ENCODE measurements around the gene FOXL2NB. TPM values are rescaled to one million over a fixed set of nuclear protein-coding genes. Genes with fewer than 3 reads are reported as not detected.

FOXL2NB gene
- polyA plus RNA-seq, 1 experiment = 0.13 TPM

DNA sequence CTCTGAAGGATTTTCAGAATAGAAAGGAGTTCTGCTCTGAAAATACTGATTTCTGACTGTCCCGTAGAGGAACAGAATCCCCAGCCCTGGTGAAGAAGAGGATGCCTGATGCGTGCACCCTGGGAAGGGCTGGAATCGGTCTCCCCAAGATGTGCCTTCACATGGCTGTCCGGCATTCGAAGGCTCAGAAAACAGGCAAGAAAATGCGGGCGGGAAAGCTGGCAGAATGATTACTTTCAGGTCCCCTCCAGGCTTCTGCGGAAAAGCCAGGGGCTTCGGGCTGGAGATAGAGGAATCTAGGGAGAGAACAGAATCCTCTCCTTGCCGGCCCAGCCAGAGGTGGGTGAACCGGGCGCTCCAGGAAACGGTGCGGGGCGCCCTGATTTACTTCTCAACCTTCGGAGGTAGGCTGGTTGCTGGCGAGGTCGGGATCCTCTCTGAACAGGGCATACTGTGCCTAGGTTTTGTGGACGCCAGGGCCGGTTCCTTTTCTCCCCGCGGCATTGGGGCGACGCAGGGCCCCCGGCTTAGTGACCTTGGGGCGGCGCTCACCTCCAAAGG lies 2.5 kb downstream of the FOXL2NB start:
- CTCF ChIA-PET = interaction anchor here (1.1 to 2.6 kb wide), 3 partner anchors 9 to 355 kb away, joined by 3 to 12 read pairs (median 3); partner anchors contain the start of gene CEP70
- Histone ChIP-seq H3K27me3 (ENCODE audit: control insufficient read depth, insufficient read depth, low read length) (peaks cover 52% of the 10 kb centered on the region), H3K36me3 (ENCODE audit: control insufficient read depth, insufficient read depth, low read length) (no peaks in the 10 kb centered on the region), H3K4me3 (ENCODE audit: low read depth, low read length) (no peak overlapping the region)
- POLR2A ChIA-PET = no interaction called here
- no peak for DNase-seq (ENCODE audit: low read depth)
- TF ChIP-seq, protein P1, sequence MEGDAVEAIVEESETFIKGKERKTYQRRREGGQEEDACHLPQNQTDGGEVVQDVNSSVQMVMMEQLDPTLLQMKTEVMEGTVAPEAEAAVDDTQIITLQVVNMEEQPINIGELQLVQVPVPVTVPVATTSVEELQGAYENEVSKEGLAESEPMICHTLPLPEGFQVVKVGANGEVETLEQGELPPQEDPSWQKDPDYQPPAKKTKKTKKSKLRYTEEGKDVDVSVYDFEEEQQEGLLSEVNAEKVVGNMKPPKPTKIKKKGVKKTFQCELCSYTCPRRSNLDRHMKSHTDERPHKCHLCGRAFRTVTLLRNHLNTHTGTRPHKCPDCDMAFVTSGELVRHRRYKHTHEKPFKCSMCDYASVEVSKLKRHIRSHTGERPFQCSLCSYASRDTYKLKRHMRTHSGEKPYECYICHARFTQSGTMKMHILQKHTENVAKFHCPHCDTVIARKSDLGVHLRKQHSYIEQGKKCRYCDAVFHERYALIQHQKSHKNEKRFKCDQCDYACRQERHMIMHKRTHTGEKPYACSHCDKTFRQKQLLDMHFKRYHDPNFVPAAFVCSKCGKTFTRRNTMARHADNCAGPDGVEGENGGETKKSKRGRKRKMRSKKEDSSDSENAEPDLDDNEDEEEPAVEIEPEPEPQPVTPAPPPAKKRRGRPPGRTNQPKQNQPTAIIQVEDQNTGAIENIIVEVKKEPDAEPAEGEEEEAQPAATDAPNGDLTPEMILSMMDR (IDR thresholded peaks at IDR 0.05; ENCODE audit: insufficient read depth, low read depth, low read length) = no peak

DNA sequence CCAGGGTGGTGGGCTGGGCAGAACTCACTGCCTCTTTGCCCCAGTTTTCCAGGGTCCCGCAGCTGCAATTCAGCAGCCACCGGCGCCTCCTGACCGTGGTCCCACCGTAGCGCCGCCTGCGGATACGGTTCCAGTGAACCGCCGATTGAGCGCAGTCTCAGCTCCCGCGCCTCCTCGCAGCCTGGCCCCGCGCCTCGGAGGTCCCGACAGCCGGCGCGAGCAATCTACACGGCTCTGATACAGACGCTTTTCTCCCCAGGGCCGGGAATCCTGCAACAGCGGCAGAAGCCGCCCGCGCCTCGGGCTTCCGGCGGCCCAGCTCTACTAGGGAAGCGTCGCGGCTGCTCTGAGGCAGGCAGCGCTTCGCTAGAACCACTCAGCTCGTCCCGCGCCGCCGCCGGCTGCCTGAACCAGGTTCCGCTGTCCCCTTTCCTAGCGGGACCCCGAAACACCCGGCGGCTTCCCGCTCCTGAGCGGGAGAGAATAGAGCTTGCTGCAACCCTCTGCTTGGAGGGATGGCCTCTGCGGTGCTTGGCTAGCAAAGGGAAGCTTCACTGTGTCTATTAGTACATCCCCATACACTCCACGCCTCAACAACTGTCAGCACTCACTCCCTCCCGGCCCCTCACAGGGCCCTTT lies 3.1 kb downstream of the FOXL2NB start:
- Histone ChIP-seq H3K4me3 (ENCODE audit: low read depth, low read length) (peak overlapping the region; percentile 22), H3K36me3 (ENCODE audit: control insufficient read depth, insufficient read depth, low read length) (no peaks in the 10 kb centered on the region), H3K27me3 (ENCODE audit: control insufficient read depth, insufficient read depth, low read length) (peaks cover 47% of the 10 kb centered on the region)
- TF ChIP-seq, protein P1 (IDR thresholded peaks at IDR 0.05; ENCODE audit: insufficient read depth, low read depth, low read length) = no peak
- no peak for DNase-seq (ENCODE audit: low read depth)
- ChIA-PET POLR2A (no interaction called here), CTCF (interaction anchor here (1.1 to 2.6 kb wide), 3 partner anchors 9 to 356 kb away, joined by 3 to 12 read pairs (median 3); partner anchors contain the start of gene CEP70)

DNA sequence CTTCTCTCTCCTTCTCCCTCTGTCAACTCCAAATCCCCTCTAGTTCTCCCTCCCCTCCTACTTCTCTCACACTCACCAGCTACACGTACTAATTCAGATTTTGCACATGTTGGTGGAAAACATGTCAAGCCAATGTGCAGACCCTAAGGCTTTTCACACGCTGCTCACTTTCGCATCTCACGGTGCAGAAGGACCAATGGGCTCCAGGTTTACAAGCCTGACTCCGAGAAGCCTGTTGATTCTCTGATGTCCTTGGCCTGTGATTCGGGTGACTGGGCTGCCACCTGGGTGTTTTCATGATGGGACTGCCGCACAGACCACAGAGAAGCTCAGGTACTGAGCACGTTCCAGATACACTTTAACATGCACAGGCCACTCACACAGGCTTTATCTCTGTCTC lies 3.7 kb downstream of the FOXL2NB start:
- ChIA-PET CTCF (interaction anchor here (2.6 kb wide), 1 partner anchor 14 kb away, joined by 12 read pairs; no protein-coding TSS in a partner anchor), POLR2A (no interaction called here)
- Histone ChIP-seq H3K27me3 (ENCODE audit: control insufficient read depth, insufficient read depth, low read length) (peaks cover 47% of the 10 kb centered on the region), H3K36me3 (ENCODE audit: control insufficient read depth, insufficient read depth, low read length) (no peaks in the 10 kb centered on the region), H3K4me3 (ENCODE audit: low read depth, low read length) (no peak overlapping the region)
- TF ChIP-seq, protein P1 (IDR thresholded peaks at IDR 0.05; ENCODE audit: insufficient read depth, low read depth, low read length) = no peak
- DNase-seq (ENCODE audit: low read depth) = no peak

DNA sequence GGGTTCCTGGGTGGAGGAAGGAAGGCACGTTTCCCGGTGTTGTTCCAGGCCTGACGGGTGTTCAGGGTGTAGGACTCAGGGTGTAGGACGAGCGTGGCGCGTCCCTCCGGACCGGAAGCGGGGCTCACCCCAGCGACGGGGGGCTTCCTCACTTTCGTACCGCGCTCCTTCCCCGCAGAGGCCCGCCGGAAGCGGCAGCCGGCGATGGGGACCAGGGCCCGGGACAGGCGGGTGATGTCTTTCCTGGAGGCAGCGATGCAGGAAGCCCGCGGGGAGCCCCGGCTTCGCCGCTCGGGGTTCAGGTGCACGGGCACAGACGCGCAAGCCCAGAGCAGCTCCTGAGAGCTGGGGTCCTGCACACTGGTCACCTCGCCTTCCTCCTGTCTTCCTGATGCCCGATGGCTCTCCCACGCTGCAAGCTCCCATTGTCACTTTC lies 13.4 kb downstream of the FOXL2NB start:
- H3K4me3 ChIP-seq (ENCODE audit: low read depth, low read length) = no peak overlapping the region
- TF ChIP-seq, protein P1 (IDR thresholded peaks at IDR 0.05; ENCODE audit: insufficient read depth, low read depth, low read length) = no peak
- POLR2A ChIA-PET = no interaction called here

DNA sequence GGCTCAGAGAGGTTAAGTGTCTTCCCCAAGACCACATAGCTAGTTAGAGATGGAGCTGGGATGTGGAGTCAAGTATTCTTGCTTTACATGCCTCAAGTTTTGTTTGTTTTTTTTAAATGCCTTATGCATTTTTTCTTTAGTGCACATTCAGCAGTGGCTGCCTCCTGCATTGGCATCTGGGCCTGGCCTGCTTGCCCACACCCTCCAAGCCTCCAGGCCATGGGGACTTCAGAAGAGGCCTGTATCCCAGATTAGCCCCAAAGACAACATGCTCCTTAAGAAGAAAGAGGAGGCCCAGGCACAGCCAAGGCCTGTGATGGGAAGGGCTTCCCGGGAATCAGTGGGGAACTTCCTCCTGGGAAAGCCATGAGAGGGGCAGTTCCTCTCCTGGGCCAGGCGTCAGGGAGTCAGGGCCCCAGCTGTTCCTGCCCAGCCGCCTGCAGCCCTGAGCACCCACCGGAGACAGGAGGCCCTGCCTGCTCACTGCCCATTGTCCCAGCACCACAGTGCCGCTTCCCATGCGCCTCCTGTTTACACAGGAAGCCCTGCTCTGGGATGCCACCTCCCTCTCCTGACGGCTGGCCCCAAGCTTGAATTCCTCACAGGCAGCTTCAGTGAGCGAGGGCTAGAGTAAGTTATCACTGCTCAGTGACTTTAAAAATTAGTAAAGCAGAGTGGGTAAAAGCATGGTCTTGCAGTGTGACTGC lies 16.0 kb downstream of the FOXL2NB start:
- ChIA-PET CTCF (interaction anchor here (1.0 kb wide), 1 partner anchor 27 kb away, joined by 3 read pairs; no protein-coding TSS in a partner anchor), POLR2A (no interaction called here)
- TF ChIP-seq, protein P1 (IDR thresholded peaks at IDR 0.05; ENCODE audit: insufficient read depth, low read depth, low read length) = no peak
- peaks cover 13% of the 10 kb centered on the region for H3K27me3 ChIP-seq (ENCODE audit: control insufficient read depth, insufficient read depth, low read length)
- H3K36me3 ChIP-seq (ENCODE audit: control insufficient read depth, insufficient read depth, low read length) = no peaks in the 10 kb centered on the region
- no peak overlapping the region for H3K4me3 ChIP-seq (ENCODE audit: low read depth, low read length)
- DNase-seq (ENCODE audit: low read depth) = no peak

More for the DNA sequence above, 13.4 kb downstream of the FOXL2NB start:
- CTCF ChIA-PET = interaction anchor here (0.6 to 0.8 kb wide), 2 partner anchors 8 to 25 kb away, joined by 3 to 4 read pairs; no protein-coding TSS in a partner anchor
- no peak for DNase-seq (ENCODE audit: low read depth)
- Histone ChIP-seq H3K27me3 (ENCODE audit: control insufficient read depth, insufficient read depth, low read length) (peaks cover 17% of the 10 kb centered on the region), H3K36me3 (ENCODE audit: control insufficient read depth, insufficient read depth, low read length) (no peaks in the 10 kb centered on the region)
